ENCODE results near the gene CCDC27. TPM values are rescaled to one million over a fixed set of nuclear protein-coding genes. Genes with fewer than 3 reads are reported as not detected.

Gene CCDC27
- polyA plus RNA-seq, 3 donors = not detected

DNA sequence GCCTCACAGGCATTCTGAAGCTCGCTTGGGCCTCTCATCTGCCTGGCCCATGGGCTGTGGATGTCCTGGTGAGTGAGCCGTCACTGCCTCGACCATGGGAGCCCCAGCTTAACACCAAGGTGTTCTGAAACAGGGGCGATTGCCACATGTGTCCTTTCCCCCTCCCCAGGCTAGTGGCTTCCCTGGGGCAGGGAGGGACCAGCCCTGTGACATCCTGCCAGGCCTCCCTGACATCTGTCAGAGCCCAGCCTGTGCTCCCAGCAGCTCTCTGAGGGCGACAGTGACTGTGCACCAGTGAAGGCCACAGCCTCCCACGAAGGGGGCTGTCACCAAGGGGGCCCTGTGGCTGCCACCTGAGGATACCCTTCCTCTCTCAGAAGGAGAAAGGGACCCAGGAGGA, 35.9 kb upstream of the CCDC27 start:
- Histone ChIP-seq H3K4me1 (ENCODE audit: control insufficient read depth in 1 of 2, insufficient read depth in 2 of 2, low read length in 2 of 2) (peaks cover 6 to 9% of the 10 kb centered on the region in 2 donors), H3K27me3 (ENCODE audit: control insufficient read depth in 2 of 2, insufficient read depth in 2 of 2, low read length in 2 of 2) (peaks cover 0 to 3% of the 10 kb centered on the region in 2 donors), H3K4me3 (replicated peaks in 1 of 3; ENCODE audit: low read depth in 2 of 3, low read length in 3 of 3) (no peak overlapping the region), H3K9me3 (replicated peaks in 1 of 2; ENCODE audit: control insufficient read depth in 1 of 2, insufficient read depth in 1 of 2, low read length in 2 of 2) (no peaks in the 10 kb centered on the region), H3K79me2 (ENCODE audit: insufficient read depth, low read length) (no peaks in the 10 kb centered on the region), H4K20me1 (ENCODE audit: insufficient read depth, low read length) (no peaks in the 10 kb centered on the region), H3K9ac (ENCODE audit: insufficient read depth, low read length, poor library complexity, severe bottlenecking) (no peak overlapping the region), H3K27ac (ENCODE audit: low read depth in 1 of 2, low read length in 2 of 2) (no peak overlapping the region), H2AFZ (ENCODE audit: insufficient read depth, low read depth, low read length, poor library complexity, severe bottlenecking) (no peak overlapping the region), H3K36me3 (replicated peaks in 1 of 2; ENCODE audit: control insufficient read depth in 1 of 2, insufficient read depth in 2 of 2, low read length in 2 of 2) (no peaks in the 10 kb centered on the region), H3K4me2 (replicated peaks; ENCODE audit: extremely low read depth, low read length, poor library complexity, severe bottlenecking) (no peak overlapping the region)
- no peak for DNase-seq
- Mint-ChIP-seq H3K4me1 (peaks cover 2% of the 10 kb centered on the region), H3K9me3 (peaks cover 0 to 1% (median 0%) of the 10 kb centered on the region in 7 donors), H3K4me3 (no peak overlapping the region), H3K27me3 (ENCODE audit: low read depth in 3 of 3) (peaks cover 0 to 16% (median 9%) of the 10 kb centered on the region in 3 donors), H3K36me3 (no peaks in the 10 kb centered on the region), H3K27ac (no peak overlapping the region)
- WGBS (ENCODE audit: insufficient coverage) = 81% methylated on average over 3 of the region's 6 CpGs
- TF ChIP-seq, protein P1, sequence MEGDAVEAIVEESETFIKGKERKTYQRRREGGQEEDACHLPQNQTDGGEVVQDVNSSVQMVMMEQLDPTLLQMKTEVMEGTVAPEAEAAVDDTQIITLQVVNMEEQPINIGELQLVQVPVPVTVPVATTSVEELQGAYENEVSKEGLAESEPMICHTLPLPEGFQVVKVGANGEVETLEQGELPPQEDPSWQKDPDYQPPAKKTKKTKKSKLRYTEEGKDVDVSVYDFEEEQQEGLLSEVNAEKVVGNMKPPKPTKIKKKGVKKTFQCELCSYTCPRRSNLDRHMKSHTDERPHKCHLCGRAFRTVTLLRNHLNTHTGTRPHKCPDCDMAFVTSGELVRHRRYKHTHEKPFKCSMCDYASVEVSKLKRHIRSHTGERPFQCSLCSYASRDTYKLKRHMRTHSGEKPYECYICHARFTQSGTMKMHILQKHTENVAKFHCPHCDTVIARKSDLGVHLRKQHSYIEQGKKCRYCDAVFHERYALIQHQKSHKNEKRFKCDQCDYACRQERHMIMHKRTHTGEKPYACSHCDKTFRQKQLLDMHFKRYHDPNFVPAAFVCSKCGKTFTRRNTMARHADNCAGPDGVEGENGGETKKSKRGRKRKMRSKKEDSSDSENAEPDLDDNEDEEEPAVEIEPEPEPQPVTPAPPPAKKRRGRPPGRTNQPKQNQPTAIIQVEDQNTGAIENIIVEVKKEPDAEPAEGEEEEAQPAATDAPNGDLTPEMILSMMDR (IDR thresholded peaks at IDR 0.05) = no peak
- intact Hi-C loops (cut with micrococcal nuclease) = loop anchor here in 1 of 2 donors (2.0 kb wide), 1 partner anchor 20 kb away; no protein-coding TSS in a partner anchor

DNA sequence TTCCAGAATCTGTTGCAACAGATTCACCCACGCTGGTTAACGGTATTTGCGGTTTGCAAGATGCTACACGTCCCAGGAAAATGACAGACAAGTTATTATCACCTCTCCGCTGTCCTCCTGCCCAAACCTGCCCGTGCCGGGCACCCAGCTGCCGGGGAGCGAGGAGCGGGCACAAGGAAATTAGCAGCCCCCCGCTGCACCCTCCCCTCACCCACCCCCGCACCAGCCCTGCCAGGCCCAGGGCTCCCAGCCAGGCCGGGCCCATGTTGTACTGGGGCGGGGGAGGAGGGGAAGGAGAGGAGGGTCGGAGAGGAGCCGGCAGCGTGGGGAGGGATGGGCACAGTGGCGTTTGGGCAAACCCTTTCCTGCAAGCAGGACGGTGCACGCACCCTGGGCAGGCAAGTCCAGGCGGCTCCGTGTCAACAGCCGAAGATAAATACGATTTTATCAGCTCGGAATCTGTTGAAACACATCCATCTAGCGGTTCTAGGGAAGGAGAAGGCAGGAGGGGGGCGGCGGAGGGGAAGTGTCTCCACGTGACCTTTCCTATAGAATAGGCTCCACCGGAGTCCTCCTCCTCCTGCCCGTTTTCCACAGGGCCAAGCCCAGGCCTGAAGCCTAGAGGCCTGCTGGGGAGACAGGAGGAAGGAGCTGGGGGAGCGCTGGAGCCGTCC, 35.1 kb upstream of the CCDC27 start:
- H3K9me3 ChIP-seq (replicated peaks in 1 of 2; ENCODE audit: control insufficient read depth in 1 of 2, insufficient read depth in 1 of 2, low read length in 2 of 2) = no peaks in the 10 kb centered on the region
- H3K79me2 ChIP-seq (ENCODE audit: insufficient read depth, low read length) = no peaks in the 10 kb centered on the region
- Mint-ChIP-seq H3K9me3 (peaks cover 0 to 1% (median 0%) of the 10 kb centered on the region in 7 donors), H3K4me3 (no peak overlapping the region), H3K4me1 (peaks cover 2% of the 10 kb centered on the region), H3K27ac (no peak overlapping the region), H3K36me3 (no peaks in the 10 kb centered on the region), H3K27me3 (ENCODE audit: low read depth in 3 of 3) (peaks cover 4 to 15% (median 6%) of the 10 kb centered on the region in 3 donors)
- H3K4me2 ChIP-seq (replicated peaks; ENCODE audit: extremely low read depth, low read length, poor library complexity, severe bottlenecking) = no peak overlapping the region
- H3K27me3 ChIP-seq (ENCODE audit: control insufficient read depth in 2 of 2, insufficient read depth in 2 of 2, low read length in 2 of 2) = peaks cover 0 to 3% of the 10 kb centered on the region in 2 donors
- H3K4me3 ChIP-seq (replicated peaks in 1 of 3; ENCODE audit: low read depth in 2 of 3, low read length in 3 of 3) = no peak overlapping the region
- DNase-seq = no peak
- peaks cover 6 to 9% of the 10 kb centered on the region in 2 donors for H3K4me1 ChIP-seq (ENCODE audit: control insufficient read depth in 1 of 2, insufficient read depth in 2 of 2, low read length in 2 of 2)
- 52% methylated on average over 20 of the region's 33 CpGs for WGBS (ENCODE audit: insufficient coverage)
- no peak overlapping the region for H2AFZ ChIP-seq (ENCODE audit: insufficient read depth, low read depth, low read length, poor library complexity, severe bottlenecking)
- no peak overlapping the region for H3K27ac ChIP-seq (ENCODE audit: low read depth in 1 of 2, low read length in 2 of 2)
- intact Hi-C loops (cut with micrococcal nuclease) = loop anchor here in 1 of 2 donors (2.0 kb wide), 1 partner anchor 20 kb away; no protein-coding TSS in a partner anchor
- H3K9ac ChIP-seq (ENCODE audit: insufficient read depth, low read length, poor library complexity, severe bottlenecking) = no peak overlapping the region
- TF ChIP-seq, protein P1 (IDR thresholded peaks at IDR 0.05) = no peak
- no peaks in the 10 kb centered on the region for H3K36me3 ChIP-seq (replicated peaks in 1 of 2; ENCODE audit: control insufficient read depth in 1 of 2, insufficient read depth in 2 of 2, low read length in 2 of 2)
- no peaks in the 10 kb centered on the region for H4K20me1 ChIP-seq (ENCODE audit: insufficient read depth, low read length)
